ENCODE measurements around the gene MIA2. TPM values are rescaled to one million over a fixed set of nuclear protein-coding genes. Genes with fewer than 3 reads are reported as not detected.

The MIA2 gene
- total and polyA plus RNA-seq, 4 donors: 24.9 to 32.2 (median 28.3) TPM

- WGBS, 2 donors: 66 to 96% methylated on average over 3 of the region's 3 CpGs
These were observed 172.8 kb downstream of the MIA2 start for GRCh38 chr14:39406560-39406959.

GRCh38 chr14:39416072-39416471, 182.4 kb downstream of the MIA2 start:
- no peak overlapping the region for H3K27ac ChIP-seq (ENCODE audit: low read depth in 1 of 2, low read length in 1 of 2)
- DNase-seq (no peak), ATAC-seq (ENCODE audit: insufficient read depth, low FRiP score) (no peak)
- H3K4me1 ChIP-seq (ENCODE audit: control insufficient read depth in 5 of 5, insufficient read depth in 5 of 5, low read length in 5 of 5): no peaks in the 10 kb centered on the region
- H3K4me3 ChIP-seq: no peak overlapping the region
- WGBS, 2 donors: 94 to 100% methylated on average over 1 of the region's 1 CpG
- no peak for TF ChIP-seq CTCF (IDR thresholded peaks at IDR 0.05; ENCODE audit: control extremely low read depth, extremely low read depth)
- H3K36me3 ChIP-seq (ENCODE audit: control insufficient read depth in 4 of 4, insufficient read depth in 4 of 4, low read length in 4 of 4): peaks cover 0 to 4% (median 2%) of the 10 kb centered on the region in 4 donors
- H3K27me3 ChIP-seq (ENCODE audit: control insufficient read depth in 3 of 3, insufficient read depth in 3 of 3, low read length in 2 of 3): no peaks in the 10 kb centered on the region
- peaks cover 0 to 5% (median 2%) of the 10 kb centered on the region in 4 donors for H3K9me3 ChIP-seq (ENCODE audit: control insufficient read depth in 4 of 4, insufficient read depth in 3 of 4, low read length in 3 of 4)
- H3K9ac ChIP-seq (ENCODE audit: insufficient read depth in 1 of 2, low read length in 2 of 2): no peak overlapping the region

More at GRCh38 chr14:39406560-39406959, 172.8 kb downstream of the MIA2 start:
- Histone ChIP-seq H3K4me3 (no peak overlapping the region), H3K9me3 (ENCODE audit: control insufficient read depth in 4 of 4, insufficient read depth in 3 of 4, low read length in 3 of 4) (no peaks in the 10 kb centered on the region), H3K36me3 (ENCODE audit: control insufficient read depth in 4 of 4, insufficient read depth in 4 of 4, low read length in 4 of 4) (peaks cover 0 to under 1% (median 0%) of the 10 kb centered on the region in 4 donors), H3K9ac (ENCODE audit: insufficient read depth in 1 of 2, low read length in 2 of 2) (no peak overlapping the region), H3K27me3 (ENCODE audit: control insufficient read depth in 3 of 3, insufficient read depth in 3 of 3, low read length in 2 of 3) (no peaks in the 10 kb centered on the region), H3K4me1 (ENCODE audit: control insufficient read depth in 5 of 5, insufficient read depth in 5 of 5, low read length in 5 of 5) (peaks cover 0 to 2% (median 0%) of the 10 kb centered on the region in 5 donors), H3K27ac (ENCODE audit: low read depth in 1 of 2, low read length in 1 of 2) (no peak overlapping the region)
- ATAC-seq (ENCODE audit: insufficient read depth, low FRiP score) (no peak), DNase-seq (no peak)
- no peak for TF ChIP-seq CTCF (IDR thresholded peaks at IDR 0.05; ENCODE audit: control extremely low read depth, extremely low read depth)

DNA sequence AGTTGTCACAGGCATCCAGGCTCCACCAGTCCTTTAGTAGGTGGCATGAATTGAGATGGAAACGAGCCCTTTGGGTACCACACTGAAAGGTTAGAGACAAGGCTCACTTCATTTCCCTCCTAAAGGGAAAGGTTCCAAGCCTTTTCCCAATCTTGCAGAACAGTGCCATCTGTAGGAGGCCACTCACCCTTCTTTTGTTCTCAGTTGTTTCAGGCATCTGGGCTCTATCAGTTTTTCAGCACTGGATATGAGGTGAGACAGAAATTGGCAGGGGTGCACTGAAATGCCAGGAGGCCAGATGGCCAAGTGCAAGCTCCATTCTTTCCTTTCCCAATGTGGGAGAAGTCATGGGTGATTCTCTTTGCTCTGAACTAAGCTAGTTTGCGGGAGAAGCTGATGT, 183.3 kb downstream of the MIA2 start:
- WGBS, 2 donors: 98 to 100% methylated on average over 2 of the region's 2 CpGs
- Histone ChIP-seq H3K36me3 (ENCODE audit: control insufficient read depth in 4 of 4, insufficient read depth in 4 of 4, low read length in 4 of 4) (peaks cover 0 to 4% (median 2%) of the 10 kb centered on the region in 4 donors), H3K9me3 (ENCODE audit: control insufficient read depth in 4 of 4, insufficient read depth in 3 of 4, low read length in 3 of 4) (peaks cover 0 to 5% (median 2%) of the 10 kb centered on the region in 4 donors), H3K9ac (ENCODE audit: insufficient read depth in 1 of 2, low read length in 2 of 2) (no peak overlapping the region), H3K4me1 (ENCODE audit: control insufficient read depth in 5 of 5, insufficient read depth in 5 of 5, low read length in 5 of 5) (peaks cover 0 to 2% (median 0%) of the 10 kb centered on the region in 5 donors), H3K4me3 (no peak overlapping the region), H3K27me3 (ENCODE audit: control insufficient read depth in 3 of 3, insufficient read depth in 3 of 3, low read length in 2 of 3) (no peaks in the 10 kb centered on the region), H3K27ac (ENCODE audit: low read depth in 1 of 2, low read length in 1 of 2) (no peak overlapping the region)
- DNase-seq (no peak), ATAC-seq (ENCODE audit: insufficient read depth, low FRiP score) (no peak)
- TF ChIP-seq CTCF (IDR thresholded peaks at IDR 0.05; ENCODE audit: control extremely low read depth, extremely low read depth): no peak

DNA sequence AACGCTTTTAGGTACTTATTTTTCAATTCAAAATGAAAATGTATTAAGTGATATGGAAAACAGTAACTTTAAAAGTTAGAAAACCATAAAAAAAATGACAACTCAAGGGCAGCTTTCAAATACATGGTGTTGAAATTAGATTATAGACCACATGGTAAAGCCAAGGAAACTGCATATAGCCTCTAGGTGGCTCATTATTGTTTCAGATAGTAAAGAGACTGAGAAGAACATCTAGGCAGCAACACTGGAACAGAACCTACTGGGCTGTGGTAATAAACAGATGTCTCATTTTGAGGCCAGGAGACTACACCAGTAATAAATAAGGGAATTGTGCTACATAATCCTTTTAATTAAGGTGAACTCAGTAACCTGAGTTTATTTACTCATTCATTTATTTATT, 185.6 kb downstream of the MIA2 start:
- H3K9me3 ChIP-seq (ENCODE audit: control insufficient read depth in 4 of 4, insufficient read depth in 3 of 4, low read length in 3 of 4): peaks cover 0 to 3% (median under 1%) of the 10 kb centered on the region in 4 donors
- TF ChIP-seq CTCF (IDR thresholded peaks at IDR 0.05; ENCODE audit: control extremely low read depth, extremely low read depth): no peak
- DNase-seq (no peak), ATAC-seq (ENCODE audit: insufficient read depth, low FRiP score) (no peak)
- no peak overlapping the region for H3K4me3 ChIP-seq
- WGBS, 2 donors: 96 to 100% methylated on average over 1 of the region's 1 CpG
- H3K4me1 ChIP-seq (ENCODE audit: control insufficient read depth in 5 of 5, insufficient read depth in 5 of 5, low read length in 5 of 5): peaks cover 0 to 2% (median 0%) of the 10 kb centered on the region in 5 donors
- H3K27me3 ChIP-seq (ENCODE audit: control insufficient read depth in 3 of 3, insufficient read depth in 3 of 3, low read length in 2 of 3): no peaks in the 10 kb centered on the region
- H3K36me3 ChIP-seq (ENCODE audit: control insufficient read depth in 4 of 4, insufficient read depth in 4 of 4, low read length in 4 of 4): peaks cover 0 to 4% (median 2%) of the 10 kb centered on the region in 4 donors
- no peak overlapping the region for H3K9ac ChIP-seq (ENCODE audit: insufficient read depth in 1 of 2, low read length in 2 of 2)
- H3K27ac ChIP-seq (ENCODE audit: low read depth in 1 of 2, low read length in 1 of 2): no peak overlapping the region

All from lung (tissue), 12 donors.